HepG2 (cell line): Measurements from ENCODE around the gene KCNE2. TPM values are rescaled to one million over a fixed set of nuclear protein-coding genes. Genes with fewer than 3 reads are reported as not detected.

Source experiments
- BCL6 ChIP-seq: IDR thresholded peaks from 2 replicates; pipeline ENCODE4 v1.6.1; 2016; ENCODE audit warnings: missing genetic modification reagents, missing compliant biosample characterization
- ELF1 ChIP-seq: sonication (generic); formaldehyde crosslinking; IDR thresholded peaks from 2 replicates; pipeline ENCODE4 v1.4.0; 2020; ENCODE audit warnings: missing genetic modification reagents
- NCOR1 ChIP-seq: fragments of 200-600 bp; sonication (generic); IDR thresholded peaks from 2 replicates; pipeline ENCODE4 v1.7.0; 2017; ENCODE audit warnings: antibody characterized with exemption, low read length, borderline replicate concordance
- PHB2 ChIP-seq: fragments of 450-650 bp; IDR thresholded peaks from 2 replicates; pipeline ENCODE4 v1.6.1; 2018; ENCODE audit not compliant: partially characterized antibody
- RARA ChIP-seq: IDR thresholded peaks from 2 replicates; pipeline ENCODE4 v1.6.1; 2016; ENCODE audit warnings: missing genetic modification reagents, missing compliant biosample characterization
- RXRA ChIP-seq: sonication (generic); formaldehyde crosslinking; IDR thresholded peaks from 2 replicates; pipeline ENCODE4 v1.5.1; 2020; ENCODE audit warnings: missing genetic modification reagents
- XRCC5 ChIP-seq: fragments of 200-400 bp; formaldehyde crosslinking; optimal IDR thresholded peaks from 2 replicates; pipeline ENCODE3; 2017; ENCODE audit warnings: mild to moderate bottlenecking, low read length
- ZNF451 ChIP-seq: sonication (generic); formaldehyde crosslinking; IDR thresholded peaks from 2 replicates; pipeline ENCODE4 v1.5.0; 2020; ENCODE audit warnings: mild to moderate bottlenecking, missing genetic modification reagents
- ZNF530 ChIP-seq: sonication (generic); formaldehyde crosslinking; IDR thresholded peaks from 2 replicates; pipeline ENCODE4 v1.5.0; 2020; ENCODE audit warnings: low read depth, mild to moderate bottlenecking, missing genetic modification reagents
- ZNF709 ChIP-seq: sonication (generic); formaldehyde crosslinking; IDR thresholded peaks from 2 replicates; pipeline ENCODE4 v1.5.0; 2020; ENCODE audit warnings: mild to moderate bottlenecking, missing genetic modification reagents
- ZSCAN9 ChIP-seq: IDR thresholded peaks from 2 replicates; pipeline ENCODE4 v1.6.1; 2016; ENCODE audit warnings: borderline replicate concordance
- polyA plus RNA-seq, 8 experiments: library from polyadenylated mRNA; depleted of rRNA in 3 of 8; stranded (reverse) in 7 of 8; unstranded in 1 of 8; fragments of >200 nt; fragmentation: Illumina TruSeq in 4 of 8; extraction: Trizol in 4 of 8; gene quantifications; 2 replicates each; pipeline versions ENCODE4 v1.2.1 to v1.2.3, GENCODE V29; 2011 to 2016; ENCODE audit warnings: low read depth in 4 of 8, missing spikeins in 1 of 8, mixed read lengths in 1 of 8; ENCODE audit not compliant: insufficient read depth in 1 of 8
- total RNA-seq, 5 experiments: library from RNA; depleted of rRNA; stranded (reverse); fragments of >200 nt; fragmentation: Illumina TruSeq; extraction: Trizol; gene quantifications; 2 replicates each; pipeline ENCODE4 v1.2.3, GENCODE V29; 2016; ENCODE audit warnings: low read depth in 1 of 5
- TF ChIP-seq, protein P1 (sequence below): sonication (generic); formaldehyde crosslinking; conservative IDR thresholded peaks from 2 replicates; pipeline ENCODE4 v1.4.0; 2020; ENCODE audit warnings: missing genetic modification reagents
- TF ChIP-seq, protein P2 (sequence below): sonication (generic); formaldehyde crosslinking; IDR thresholded peaks from 2 replicates; pipeline ENCODE4 v1.5.0; 2020; ENCODE audit warnings: mild to moderate bottlenecking, missing genetic modification reagents, moderate library complexity
- TF ChIP-seq, protein P3 (sequence below): IDR thresholded peaks from 2 replicates; pipeline ENCODE4 v1.6.1; 2018; ENCODE audit warnings: missing genetic modification reagents, mild to moderate bottlenecking, missing compliant biosample characterization
- TF ChIP-seq, protein P4 (sequence below), 2 experiments: fragments of 450-650 bp in 1 of 2; sonication (generic) in 1 of 2; formaldehyde crosslinking; IDR thresholded peaks; 2 replicates each; pipeline versions ENCODE4 v1.5.0 to v1.8.0; 2020 to 2022; ENCODE audit warnings: mild to moderate bottlenecking in 1 of 2, missing genetic modification reagents in 1 of 2
- TF ChIP-seq, protein P5 (sequence below): sonication (generic); formaldehyde crosslinking; conservative IDR thresholded peaks from 2 replicates; pipeline ENCODE4 v1.4.0; 2020; ENCODE audit warnings: missing genetic modification reagents
- TF ChIP-seq, protein P6 (sequence below): sonication (generic); formaldehyde crosslinking; IDR thresholded peaks from 2 replicates; pipeline ENCODE4 v1.4.0; 2020; ENCODE audit warnings: missing genetic modification reagents, mild to moderate bottlenecking, borderline replicate concordance
- TF ChIP-seq, protein P7 (sequence below): IDR thresholded peaks from 2 replicates; pipeline ENCODE4 v1.6.1; 2016; ENCODE audit warnings: missing compliant biosample characterization, missing genetic modification reagents, borderline replicate concordance
- TF ChIP-seq, protein P8 (sequence below): fragments of 450-650 bp; IDR thresholded peaks from 2 replicates; pipeline ENCODE4 v1.6.1; 2017

The KCNE2 gene
- total and polyA plus RNA-seq, 2 of the 13 experiments (the other 11 are each of a cell fraction or from before 2014, with no cell fraction given) = not detected

DNA sequence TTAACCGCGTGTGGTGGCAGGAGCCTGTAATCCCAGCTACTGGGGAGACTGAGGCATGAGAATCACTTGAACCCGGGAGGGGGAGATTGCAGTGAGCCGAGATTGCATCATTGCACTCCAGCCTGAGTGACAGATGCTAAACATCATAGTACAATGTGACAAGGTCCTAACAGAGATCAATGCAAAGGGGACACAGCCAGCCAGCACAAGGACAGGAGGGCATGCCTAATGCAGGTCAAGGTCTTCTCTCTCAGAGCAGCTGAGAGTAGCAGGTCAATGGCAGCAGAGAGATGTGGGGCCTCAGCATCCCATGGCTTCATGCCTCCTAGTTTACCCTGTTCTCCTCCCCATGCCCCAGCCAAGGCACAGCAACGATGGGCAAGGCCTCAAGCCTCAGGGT lies 8.5 kb downstream of the KCNE2 start (continued):
- TF ChIP-seq, protein P1, sequence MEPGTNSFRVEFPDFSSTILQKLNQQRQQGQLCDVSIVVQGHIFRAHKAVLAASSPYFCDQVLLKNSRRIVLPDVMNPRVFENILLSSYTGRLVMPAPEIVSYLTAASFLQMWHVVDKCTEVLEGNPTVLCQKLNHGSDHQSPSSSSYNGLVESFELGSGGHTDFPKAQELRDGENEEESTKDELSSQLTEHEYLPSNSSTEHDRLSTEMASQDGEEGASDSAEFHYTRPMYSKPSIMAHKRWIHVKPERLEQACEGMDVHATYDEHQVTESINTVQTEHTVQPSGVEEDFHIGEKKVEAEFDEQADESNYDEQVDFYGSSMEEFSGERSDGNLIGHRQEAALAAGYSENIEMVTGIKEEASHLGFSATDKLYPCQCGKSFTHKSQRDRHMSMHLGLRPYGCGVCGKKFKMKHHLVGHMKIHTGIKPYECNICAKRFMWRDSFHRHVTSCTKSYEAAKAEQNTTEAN (CRISPR knock-in tag) = no peak
- TF ChIP-seq ZNF451 (CRISPR knock-in tag) (no peak), XRCC5 (no peak), ZNF709 (CRISPR knock-in tag) (no peak), BCL6 (peak; percentile 87), PHB2 (no peak), ELF1 (no peak), RARA (peak; percentile 99), ZSCAN9 (CRISPR knock-in tag) (no peak), NCOR1 (peak; percentile 91), ZNF530 (CRISPR knock-in tag) (no peak), RXRA (peak; percentile 91)
- TF ChIP-seq, protein P2, sequence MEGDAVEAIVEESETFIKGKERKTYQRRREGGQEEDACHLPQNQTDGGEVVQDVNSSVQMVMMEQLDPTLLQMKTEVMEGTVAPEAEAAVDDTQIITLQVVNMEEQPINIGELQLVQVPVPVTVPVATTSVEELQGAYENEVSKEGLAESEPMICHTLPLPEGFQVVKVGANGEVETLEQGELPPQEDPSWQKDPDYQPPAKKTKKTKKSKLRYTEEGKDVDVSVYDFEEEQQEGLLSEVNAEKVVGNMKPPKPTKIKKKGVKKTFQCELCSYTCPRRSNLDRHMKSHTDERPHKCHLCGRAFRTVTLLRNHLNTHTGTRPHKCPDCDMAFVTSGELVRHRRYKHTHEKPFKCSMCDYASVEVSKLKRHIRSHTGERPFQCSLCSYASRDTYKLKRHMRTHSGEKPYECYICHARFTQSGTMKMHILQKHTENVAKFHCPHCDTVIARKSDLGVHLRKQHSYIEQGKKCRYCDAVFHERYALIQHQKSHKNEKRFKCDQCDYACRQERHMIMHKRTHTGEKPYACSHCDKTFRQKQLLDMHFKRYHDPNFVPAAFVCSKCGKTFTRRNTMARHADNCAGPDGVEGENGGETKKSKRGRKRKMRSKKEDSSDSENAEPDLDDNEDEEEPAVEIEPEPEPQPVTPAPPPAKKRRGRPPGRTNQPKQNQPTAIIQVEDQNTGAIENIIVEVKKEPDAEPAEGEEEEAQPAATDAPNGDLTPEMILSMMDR (CRISPR knock-in tag) = peak; percentile 10; the same call in 1 of the 2 replicates
- TF ChIP-seq, protein P3, sequence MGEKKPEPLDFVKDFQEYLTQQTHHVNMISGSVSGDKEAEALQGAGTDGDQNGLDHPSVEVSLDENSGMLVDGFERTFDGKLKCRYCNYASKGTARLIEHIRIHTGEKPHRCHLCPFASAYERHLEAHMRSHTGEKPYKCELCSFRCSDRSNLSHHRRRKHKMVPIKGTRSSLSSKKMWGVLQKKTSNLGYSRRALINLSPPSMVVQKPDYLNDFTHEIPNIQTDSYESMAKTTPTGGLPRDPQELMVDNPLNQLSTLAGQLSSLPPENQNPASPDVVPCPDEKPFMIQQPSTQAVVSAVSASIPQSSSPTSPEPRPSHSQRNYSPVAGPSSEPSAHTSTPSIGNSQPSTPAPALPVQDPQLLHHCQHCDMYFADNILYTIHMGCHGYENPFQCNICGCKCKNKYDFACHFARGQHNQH (CRISPR knock-in tag) = peak; percentile 39; the same call in 1 of the 2 replicates
- TF ChIP-seq, protein P4, sequence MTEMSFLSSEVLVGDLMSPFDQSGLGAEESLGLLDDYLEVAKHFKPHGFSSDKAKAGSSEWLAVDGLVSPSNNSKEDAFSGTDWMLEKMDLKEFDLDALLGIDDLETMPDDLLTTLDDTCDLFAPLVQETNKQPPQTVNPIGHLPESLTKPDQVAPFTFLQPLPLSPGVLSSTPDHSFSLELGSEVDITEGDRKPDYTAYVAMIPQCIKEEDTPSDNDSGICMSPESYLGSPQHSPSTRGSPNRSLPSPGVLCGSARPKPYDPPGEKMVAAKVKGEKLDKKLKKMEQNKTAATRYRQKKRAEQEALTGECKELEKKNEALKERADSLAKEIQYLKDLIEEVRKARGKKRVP (CRISPR knock-in tag; IDR thresholded peaks at IDR 0.05) = peak in 1 of 2 experiments; percentile 94; a peak in 2 of 4 replicates
- TF ChIP-seq, protein P5, sequence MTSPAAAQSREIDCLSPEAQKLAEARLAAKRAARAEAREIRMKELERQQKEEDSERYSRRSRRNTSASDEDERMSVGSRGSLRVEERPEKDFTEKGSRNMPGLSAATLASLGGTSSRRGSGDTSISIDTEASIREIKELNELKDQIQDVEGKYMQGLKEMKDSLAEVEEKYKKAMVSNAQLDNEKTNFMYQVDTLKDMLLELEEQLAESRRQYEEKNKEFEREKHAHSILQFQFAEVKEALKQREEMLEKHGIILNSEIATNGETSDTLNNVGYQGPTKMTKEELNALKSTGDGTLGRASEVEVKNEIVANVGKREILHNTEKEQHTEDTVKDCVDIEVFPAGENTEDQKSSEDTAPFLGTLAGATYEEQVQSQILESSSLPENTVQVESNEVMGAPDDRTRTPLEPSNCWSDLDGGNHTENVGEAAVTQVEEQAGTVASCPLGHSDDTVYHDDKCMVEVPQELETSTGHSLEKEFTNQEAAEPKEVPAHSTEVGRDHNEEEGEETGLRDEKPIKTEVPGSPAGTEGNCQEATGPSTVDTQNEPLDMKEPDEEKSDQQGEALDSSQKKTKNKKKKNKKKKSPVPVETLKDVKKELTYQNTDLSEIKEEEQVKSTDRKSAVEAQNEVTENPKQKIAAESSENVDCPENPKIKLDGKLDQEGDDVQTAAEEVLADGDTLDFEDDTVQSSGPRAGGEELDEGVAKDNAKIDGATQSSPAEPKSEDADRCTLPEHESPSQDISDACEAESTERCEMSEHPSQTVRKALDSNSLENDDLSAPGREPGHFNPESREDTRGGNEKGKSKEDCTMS = no peak
- TF ChIP-seq, protein P6, sequence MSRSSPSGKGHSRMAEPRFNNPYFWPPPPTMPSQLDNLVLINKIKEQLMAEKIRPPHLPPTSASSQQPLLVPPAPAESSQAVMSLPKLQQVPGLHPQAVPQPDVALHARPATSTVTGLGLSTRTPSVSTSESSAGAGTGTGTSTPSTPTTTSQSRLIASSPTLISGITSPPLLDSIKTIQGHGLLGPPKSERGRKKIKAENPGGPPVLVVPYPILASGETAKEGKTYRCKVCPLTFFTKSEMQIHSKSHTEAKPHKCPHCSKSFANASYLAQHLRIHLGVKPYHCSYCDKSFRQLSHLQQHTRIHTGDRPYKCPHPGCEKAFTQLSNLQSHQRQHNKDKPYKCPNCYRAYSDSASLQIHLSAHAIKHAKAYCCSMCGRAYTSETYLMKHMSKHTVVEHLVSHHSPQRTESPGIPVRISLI (CRISPR knock-in tag) = no peak
- TF ChIP-seq, protein P7, sequence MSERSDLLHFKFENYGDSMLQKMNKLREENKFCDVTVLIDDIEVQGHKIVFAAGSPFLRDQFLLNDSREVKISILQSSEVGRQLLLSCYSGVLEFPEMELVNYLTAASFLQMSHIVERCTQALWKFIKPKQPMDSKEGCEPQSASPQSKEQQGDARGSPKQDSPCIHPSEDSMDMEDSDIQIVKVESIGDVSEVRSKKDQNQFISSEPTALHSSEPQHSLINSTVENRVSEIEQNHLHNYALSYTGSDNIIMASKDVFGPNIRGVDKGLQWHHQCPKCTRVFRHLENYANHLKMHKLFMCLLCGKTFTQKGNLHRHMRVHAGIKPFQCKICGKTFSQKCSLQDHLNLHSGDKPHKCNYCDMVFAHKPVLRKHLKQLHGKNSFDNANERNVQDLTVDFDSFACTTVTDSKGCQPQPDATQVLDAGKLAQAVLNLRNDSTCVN = no peak
- TF ChIP-seq, protein P8, sequence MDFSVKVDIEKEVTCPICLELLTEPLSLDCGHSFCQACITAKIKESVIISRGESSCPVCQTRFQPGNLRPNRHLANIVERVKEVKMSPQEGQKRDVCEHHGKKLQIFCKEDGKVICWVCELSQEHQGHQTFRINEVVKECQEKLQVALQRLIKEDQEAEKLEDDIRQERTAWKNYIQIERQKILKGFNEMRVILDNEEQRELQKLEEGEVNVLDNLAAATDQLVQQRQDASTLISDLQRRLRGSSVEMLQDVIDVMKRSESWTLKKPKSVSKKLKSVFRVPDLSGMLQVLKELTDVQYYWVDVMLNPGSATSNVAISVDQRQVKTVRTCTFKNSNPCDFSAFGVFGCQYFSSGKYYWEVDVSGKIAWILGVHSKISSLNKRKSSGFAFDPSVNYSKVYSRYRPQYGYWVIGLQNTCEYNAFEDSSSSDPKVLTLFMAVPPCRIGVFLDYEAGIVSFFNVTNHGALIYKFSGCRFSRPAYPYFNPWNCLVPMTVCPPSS = no peak
